ENCODE measurements around the gene SLC27A4.

GRCh38 chr9:128335914-128336313 is 4.4 kb upstream of the SLC27A4 start:
- TF ChIP-seq MXD3 (CRISPR knock-in tag; IDR thresholded peaks at IDR 0.05) (no peak), PREB (CRISPR knock-in tag; IDR thresholded peaks at IDR 0.05) (no peak), REPIN1 (CRISPR knock-in tag; IDR thresholded peaks at IDR 0.05; ENCODE audit: borderline replicate concordance, low read depth) (no peak), ZUFSP (CRISPR knock-in tag; IDR thresholded peaks at IDR 0.05; ENCODE audit: borderline replicate concordance) (no peak), CTCF (CRISPR knock-in tag; IDR thresholded peaks at IDR 0.05) (no peak), EZH2 (conservative IDR thresholded peaks at IDR 0.05; ENCODE audit: low read depth, low read length) (no peak), ATF7 (IDR thresholded peaks at IDR 0.05) (no peak), ATF7 (CRISPR knock-in tag; IDR thresholded peaks at IDR 0.05) (no peak)
- TF ChIP-seq, protein P1, sequence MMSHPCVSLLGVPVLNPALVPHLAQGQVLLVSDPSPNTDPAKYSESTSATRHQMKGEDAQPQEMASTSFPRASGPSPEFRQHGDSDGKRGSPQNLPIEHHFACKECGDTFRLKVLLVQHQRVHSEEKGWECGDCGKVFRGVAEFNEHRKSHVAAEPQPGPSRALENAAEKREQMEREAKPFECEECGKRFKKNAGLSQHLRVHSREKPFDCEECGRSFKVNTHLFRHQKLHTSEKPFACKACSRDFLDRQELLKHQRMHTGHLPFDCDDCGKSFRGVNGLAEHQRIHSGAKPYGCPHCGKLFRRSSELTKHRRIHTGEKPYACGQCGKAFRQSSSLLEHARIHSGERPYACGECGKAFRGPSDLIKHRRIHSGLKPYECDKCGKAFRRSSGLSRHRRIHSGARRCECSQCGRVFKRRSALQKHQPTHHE (CRISPR knock-in tag; IDR thresholded peaks at IDR 0.05; ENCODE audit: borderline replicate concordance), result no peak
